A673 (cell line): ENCODE data around the gene NEU4. TPM values are rescaled to one million over a fixed set of nuclear protein-coding genes. Genes with fewer than 3 reads are reported as not detected.

Source experiments
- BruUV-seq: library from RNA; stranded (reverse); fragments of 400-500 nt; replicated peaks from 2 replicates; lab custom pipeline; 2021; lab: Mats Ljungman, UMichigan
- CTCF ChIA-PET: fragments of 300-600 bp; sonication (Branson Sonifier 250); formaldehyde crosslinking; loops from one replicate; lab custom pipeline; 2022; ENCODE audit warnings: antibody characterized with exemption; lab: Charles Lee
- POLR2A ChIA-PET: fragments of 300-600 bp; sonication (Branson Sonifier 250); formaldehyde crosslinking; loops from one replicate; lab custom pipeline; 2022; ENCODE audit warnings: antibody characterized with exemption; ENCODE audit not compliant: low non-redundant PET; lab: Charles Lee
- DNase-seq: peaks from one replicate; pipeline ENCODE4 v3.0.0-alpha.2; 2015; ENCODE audit warnings: low spot score
- H3K27ac ChIP-seq: fragments of 200-600 bp; sonication (generic); 2 replicates; pipeline ENCODE4 v1.5.1; 2016; ENCODE audit warnings: mixed run types, low read depth, mild to moderate bottlenecking, mixed read lengths, antibody characterized with exemption, low read length; ENCODE audit not compliant: poor library complexity, severe bottlenecking
- H3K27me3 ChIP-seq: fragments of 200-600 bp; sonication (generic); replicated peaks from 2 replicates; pipeline ENCODE4 v1.6.1; 2017; ENCODE audit warnings: mixed run types, low read depth, mild to moderate bottlenecking, mixed read lengths, antibody characterized with exemption, low read length; ENCODE audit not compliant: insufficient read depth, poor library complexity
- H3K36me3 ChIP-seq: fragments of 200-600 bp; sonication (generic); 2 replicates; pipeline ENCODE4 v1.6.1; 2016; ENCODE audit warnings: mixed run types, mild to moderate bottlenecking, mixed read lengths, antibody characterized with exemption, low read length; ENCODE audit not compliant: insufficient read depth, poor library complexity, severe bottlenecking
- H3K4me1 ChIP-seq: fragments of 200-600 bp; sonication (generic); 2 replicates; pipeline ENCODE4 v1.6.1; 2017; ENCODE audit warnings: mixed run types, mild to moderate bottlenecking, mixed read lengths, antibody characterized with exemption, low read length; ENCODE audit not compliant: insufficient read depth, poor library complexity, severe bottlenecking
- H3K4me3 ChIP-seq: fragments of 200-600 bp; sonication (generic); 2 replicates; pipeline ENCODE4 v1.5.1; 2016; ENCODE audit warnings: low read depth, mixed run types, mild to moderate bottlenecking, mixed read lengths, low read length; ENCODE audit not compliant: poor library complexity, severe bottlenecking
- H3K9me3 ChIP-seq: fragments of 200-600 bp; sonication (generic); 2 replicates; pipeline ENCODE4 v1.6.1; 2016; ENCODE audit warnings: mixed run types, low read depth, mild to moderate bottlenecking, mixed read lengths, antibody characterized with exemption, low read length; ENCODE audit not compliant: poor library complexity, severe bottlenecking
- EZH2 ChIP-seq: fragments of 200-600 bp; sonication (generic); IDR thresholded peaks from 2 replicates; pipeline ENCODE4 v1.6.1; 2017; ENCODE audit warnings: borderline replicate concordance, low read depth, mild to moderate bottlenecking, mixed read lengths, antibody characterized with exemption, low read length; ENCODE audit not compliant: poor library complexity, severe bottlenecking
- intact Hi-C: fragments of 100-400 bp; cut with micrococcal nuclease; formaldehyde crosslinking; loops from one replicate; pipeline ENCODE4 v1.10.0; 2022; ENCODE audit not compliant: unreplicated experiment
- total RNA-seq: library from RNA; stranded (reverse); gene quantifications from 2 replicates; pipeline ENCODE4 v1.2.3, GENCODE V29; 2021
- TF ChIP-seq, protein P1 (sequence below): fragments of 300-800, 200-600 bp; sonication (generic); conservative IDR thresholded peaks from 2 replicates; pipeline ENCODE4 v1.5.1; 2017; ENCODE audit warnings: low read depth, mild to moderate bottlenecking, antibody characterized with exemption, low read length, moderate library complexity, mixed read lengths

The NEU4 gene
- total RNA-seq, 1 experiment from 2014 or later: 48.4 TPM

DNA sequence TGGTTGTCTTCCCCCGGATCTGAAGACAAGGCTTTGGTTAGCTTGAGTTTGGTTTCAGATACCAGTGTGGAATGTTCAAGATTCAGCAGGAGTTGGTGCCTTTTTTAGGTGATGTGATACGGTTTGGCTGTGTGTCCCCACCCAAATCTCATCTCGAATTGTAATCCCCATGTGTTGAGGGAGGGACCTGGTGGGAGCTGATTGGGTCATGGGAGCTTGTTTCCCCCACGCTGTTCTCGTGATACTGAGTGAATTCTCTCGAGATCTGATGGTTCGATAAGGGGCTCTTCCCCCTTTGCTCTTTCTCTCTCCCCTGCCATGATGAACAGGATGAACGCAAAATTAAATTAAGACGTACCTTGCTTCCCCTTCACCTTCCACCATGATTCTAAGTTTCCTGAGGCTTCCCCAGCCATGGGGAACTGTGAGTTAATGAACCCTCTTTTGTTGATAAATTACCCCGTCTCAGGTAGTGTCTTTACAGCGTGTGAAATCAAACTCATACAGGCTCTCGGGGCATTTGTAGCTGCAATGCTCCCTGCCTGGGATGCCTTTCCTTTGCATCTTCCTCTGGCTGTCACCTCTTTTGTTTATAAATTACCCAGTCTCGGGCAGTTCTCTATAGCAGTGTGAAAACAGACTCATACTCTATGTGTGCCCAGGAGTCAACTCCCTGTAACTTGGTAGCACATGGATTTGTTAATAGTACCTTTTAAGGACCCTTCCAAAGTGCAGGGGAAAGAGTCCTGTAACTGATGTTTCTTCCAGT is 28.4 kb downstream of the NEU4 start:
- no peak overlapping the region for H3K4me3 ChIP-seq
- H3K27ac ChIP-seq: no peak overlapping the region
- CTCF ChIA-PET: no interaction called here
- TF ChIP-seq, protein P1, sequence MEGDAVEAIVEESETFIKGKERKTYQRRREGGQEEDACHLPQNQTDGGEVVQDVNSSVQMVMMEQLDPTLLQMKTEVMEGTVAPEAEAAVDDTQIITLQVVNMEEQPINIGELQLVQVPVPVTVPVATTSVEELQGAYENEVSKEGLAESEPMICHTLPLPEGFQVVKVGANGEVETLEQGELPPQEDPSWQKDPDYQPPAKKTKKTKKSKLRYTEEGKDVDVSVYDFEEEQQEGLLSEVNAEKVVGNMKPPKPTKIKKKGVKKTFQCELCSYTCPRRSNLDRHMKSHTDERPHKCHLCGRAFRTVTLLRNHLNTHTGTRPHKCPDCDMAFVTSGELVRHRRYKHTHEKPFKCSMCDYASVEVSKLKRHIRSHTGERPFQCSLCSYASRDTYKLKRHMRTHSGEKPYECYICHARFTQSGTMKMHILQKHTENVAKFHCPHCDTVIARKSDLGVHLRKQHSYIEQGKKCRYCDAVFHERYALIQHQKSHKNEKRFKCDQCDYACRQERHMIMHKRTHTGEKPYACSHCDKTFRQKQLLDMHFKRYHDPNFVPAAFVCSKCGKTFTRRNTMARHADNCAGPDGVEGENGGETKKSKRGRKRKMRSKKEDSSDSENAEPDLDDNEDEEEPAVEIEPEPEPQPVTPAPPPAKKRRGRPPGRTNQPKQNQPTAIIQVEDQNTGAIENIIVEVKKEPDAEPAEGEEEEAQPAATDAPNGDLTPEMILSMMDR: no peak
- TF ChIP-seq EZH2: no peak
- BruUV-seq: no TSS peak
- peaks cover 26% of the 10 kb centered on the region for H3K4me1 ChIP-seq
- POLR2A ChIA-PET: no interaction called here
- DNase-seq: no peak
- intact Hi-C loops: no loop called here
- peaks cover 3% of the 10 kb centered on the region for H3K9me3 ChIP-seq
- H3K36me3 ChIP-seq: no peaks in the 10 kb centered on the region
- H3K27me3 ChIP-seq: no peaks in the 10 kb centered on the region

DNA sequence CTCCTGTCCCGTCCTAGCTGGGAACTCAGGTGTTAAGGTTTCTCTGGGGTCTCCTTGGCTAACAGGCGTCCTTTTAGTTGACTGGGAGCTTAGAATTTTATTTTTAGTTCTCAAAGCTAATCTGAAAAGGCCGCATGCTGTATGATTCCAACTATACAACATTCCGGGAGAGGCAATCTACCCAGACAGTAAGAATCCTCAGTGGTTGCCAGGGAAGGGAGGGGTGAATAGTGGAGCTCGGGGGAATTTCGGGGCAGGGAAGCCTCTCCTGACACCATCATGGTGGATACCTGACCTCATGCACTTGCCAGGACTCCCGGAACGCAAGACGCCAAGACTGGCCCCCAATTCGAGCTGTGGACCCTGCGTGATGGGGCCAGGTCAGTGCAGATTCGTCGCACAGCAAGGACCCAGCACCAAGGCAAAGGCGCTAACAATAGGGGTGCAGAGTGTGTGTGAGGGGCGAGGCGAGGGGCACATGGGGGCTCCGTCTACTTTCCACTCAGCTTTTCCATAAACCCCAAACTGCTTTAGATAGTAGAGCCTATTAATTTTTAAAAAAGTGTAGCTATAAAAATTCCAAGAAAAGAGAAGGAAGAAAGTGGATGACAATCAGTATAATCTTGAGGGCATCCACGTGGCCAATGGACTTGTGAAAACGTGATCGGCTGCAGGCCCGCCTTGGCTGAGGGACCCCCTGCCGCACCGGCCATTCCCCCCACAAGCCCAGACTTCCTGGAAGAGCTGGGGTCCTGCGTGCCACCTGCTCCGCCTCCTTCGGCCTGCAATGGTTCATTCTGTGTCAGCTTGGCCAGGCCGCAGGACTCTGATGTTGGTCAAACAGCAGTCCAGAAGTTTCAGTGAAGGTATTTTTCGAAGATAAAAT is 32.4 kb downstream of the NEU4 start:
- POLR2A ChIA-PET: no interaction called here
- TF ChIP-seq EZH2: no peak
- TF ChIP-seq, protein P1: no peak
- intact Hi-C loops: no loop called here
- no peak for DNase-seq
- no peak overlapping the region for H3K4me3 ChIP-seq
- CTCF ChIA-PET: no interaction called here
- no peaks in the 10 kb centered on the region for H3K36me3 ChIP-seq
- BruUV-seq: no TSS peak
- H3K9me3 ChIP-seq: no peaks in the 10 kb centered on the region
- peaks cover 14% of the 10 kb centered on the region for H3K4me1 ChIP-seq
- H3K27ac ChIP-seq: peak overlapping the region; percentile 54
- H3K27me3 ChIP-seq: no peaks in the 10 kb centered on the region

DNA sequence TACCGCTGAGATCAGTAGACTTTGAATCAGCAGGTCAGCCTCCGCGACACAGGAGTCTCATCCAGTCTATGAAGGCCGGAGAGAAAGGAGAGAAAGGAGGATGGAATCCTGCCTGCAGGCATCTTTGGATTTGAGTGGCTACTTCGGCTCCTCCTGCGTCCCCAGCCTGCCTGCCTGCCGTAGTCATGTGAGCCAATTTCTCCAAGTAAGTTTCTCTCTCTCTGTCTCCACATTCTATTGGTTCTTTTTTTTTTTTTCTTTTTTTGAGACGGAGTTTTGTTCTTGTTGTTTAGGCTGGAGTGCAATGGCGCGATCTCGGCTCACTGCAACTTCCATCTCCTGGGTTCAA is 33.0 kb downstream of the NEU4 start:
- CTCF ChIA-PET: no interaction called here
- Histone ChIP-seq H3K4me1 (peaks cover 14% of the 10 kb centered on the region), H3K27me3 (no peaks in the 10 kb centered on the region)

More for the DNA sequence above, 33.0 kb downstream of the NEU4 start:
- TF ChIP-seq EZH2: no peak
- TF ChIP-seq, protein P1: no peak
- Histone ChIP-seq H3K9me3 (no peaks in the 10 kb centered on the region), H3K4me3 (no peak overlapping the region), H3K27ac (peak overlapping the region; percentile 54), H3K36me3 (no peaks in the 10 kb centered on the region)
- intact Hi-C loops: no loop called here
- BruUV-seq: no TSS peak
- no peak for DNase-seq
- POLR2A ChIA-PET: no interaction called here
